NCI-H2081 (cell line): ENCODE measurements around the gene TRIM27.
"Not testable (repeated sequence)": the region's sequence is repeated elsewhere in the genome, so short reads cannot be mapped to it uniquely, and the experiment has no call there.

Experiments
- DNase-seq, 2 experiments: peaks; one replicate each; lab custom pipeline; 2025; lab: John Stamatoyannopoulos, UW

The TRIM27 gene

DNA sequence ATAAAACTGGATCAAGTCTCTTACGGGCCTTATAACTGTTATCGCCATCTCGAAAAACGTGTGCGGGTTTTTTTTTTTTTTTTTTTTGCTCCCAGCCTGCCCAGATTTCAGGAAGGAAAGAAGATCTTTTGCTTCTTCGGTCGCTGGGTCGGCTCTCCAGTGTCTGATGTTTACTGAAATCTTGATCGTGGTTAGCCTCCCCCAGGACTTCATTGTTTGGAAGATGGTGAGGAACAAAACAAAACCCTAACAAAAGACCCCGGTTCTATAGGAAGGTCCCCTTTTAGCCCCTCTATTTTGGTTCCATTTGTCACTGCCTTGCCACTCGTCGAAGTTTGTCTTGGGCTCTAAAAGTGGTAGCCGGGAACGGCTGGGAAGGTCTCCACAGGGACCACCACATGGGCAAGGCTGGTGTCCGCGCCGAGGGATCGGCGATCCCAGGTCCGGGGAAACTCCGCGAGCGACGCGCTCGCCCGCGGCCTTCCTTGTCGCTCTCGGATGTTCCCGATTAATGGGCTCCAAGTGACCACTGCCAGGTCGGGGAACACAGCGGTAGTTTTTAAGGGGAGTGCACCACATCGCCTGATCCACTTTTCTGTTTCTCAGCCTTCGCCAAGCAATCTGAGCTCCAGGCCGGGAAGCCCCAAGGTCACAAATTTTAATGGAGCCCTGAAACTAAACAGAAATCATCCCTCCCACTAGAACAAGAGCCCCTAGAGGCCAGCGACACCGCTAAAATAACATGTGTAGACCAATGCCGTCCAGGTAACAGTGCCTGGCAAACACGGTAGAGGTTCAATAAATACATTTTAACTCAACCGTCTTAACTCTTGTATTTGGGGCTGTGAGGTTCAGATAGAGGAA, 27.0 kb downstream of the TRIM27 start:
- peak; percentile 30 to 67 for DNase-seq

DNA sequence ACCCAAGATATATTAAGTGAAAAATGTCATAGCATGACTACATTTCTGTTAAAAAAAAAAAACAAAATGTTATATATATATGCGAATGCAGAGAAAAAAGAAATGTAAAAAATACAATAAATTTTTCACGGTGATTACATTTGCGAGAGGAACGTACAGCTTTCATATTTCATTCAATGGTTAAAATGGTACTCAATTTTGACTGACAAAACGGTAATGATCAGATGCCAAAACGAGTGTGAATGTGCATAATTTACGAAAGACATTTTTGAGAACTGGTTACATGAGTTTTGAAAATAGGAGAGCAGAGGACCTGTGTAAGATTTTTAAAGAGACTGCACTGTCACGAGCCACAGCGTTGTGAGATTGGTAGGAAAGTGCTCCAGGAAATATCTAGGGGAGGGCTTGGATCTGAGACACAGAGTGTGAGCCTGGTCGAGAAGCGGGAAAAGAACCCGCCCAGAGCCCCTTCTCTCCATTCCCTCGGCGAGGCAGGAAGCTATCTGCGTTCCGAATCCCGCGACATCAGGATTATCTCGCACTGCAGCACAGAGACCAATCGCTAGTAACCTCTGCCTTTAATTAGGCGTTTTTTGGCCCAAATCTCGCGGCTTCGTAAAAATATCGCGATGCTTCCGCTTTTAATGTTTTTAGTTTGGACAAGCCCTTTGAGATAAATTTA, 28.5 kb downstream of the TRIM27 start:
- peak; percentile 93 to 97 for DNase-seq

- no peak for DNase-seq
These were observed 30.5 kb downstream of the TRIM27 start for GRCh38 chr6:28893172-28893799.

DNA sequence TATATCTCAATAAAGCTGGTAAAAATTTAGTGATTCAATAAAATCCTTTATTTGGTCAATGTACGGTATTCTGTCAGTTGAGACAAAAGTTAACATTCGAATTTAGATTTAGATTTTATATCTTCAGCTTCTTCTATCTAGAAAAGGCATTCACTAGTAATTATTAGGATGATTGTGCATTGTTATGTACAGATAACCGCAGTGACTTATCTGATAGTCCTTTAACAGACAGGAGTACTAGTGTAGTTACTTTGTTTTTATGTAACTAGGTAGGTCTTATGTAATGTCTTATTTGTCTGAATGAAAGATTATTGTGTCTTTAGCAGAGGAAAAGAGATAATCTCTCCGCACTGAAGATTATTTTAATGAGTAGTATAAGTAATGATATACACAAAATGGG, 31.3 kb downstream of the TRIM27 start:
- DNase-seq: no peak

DNA sequence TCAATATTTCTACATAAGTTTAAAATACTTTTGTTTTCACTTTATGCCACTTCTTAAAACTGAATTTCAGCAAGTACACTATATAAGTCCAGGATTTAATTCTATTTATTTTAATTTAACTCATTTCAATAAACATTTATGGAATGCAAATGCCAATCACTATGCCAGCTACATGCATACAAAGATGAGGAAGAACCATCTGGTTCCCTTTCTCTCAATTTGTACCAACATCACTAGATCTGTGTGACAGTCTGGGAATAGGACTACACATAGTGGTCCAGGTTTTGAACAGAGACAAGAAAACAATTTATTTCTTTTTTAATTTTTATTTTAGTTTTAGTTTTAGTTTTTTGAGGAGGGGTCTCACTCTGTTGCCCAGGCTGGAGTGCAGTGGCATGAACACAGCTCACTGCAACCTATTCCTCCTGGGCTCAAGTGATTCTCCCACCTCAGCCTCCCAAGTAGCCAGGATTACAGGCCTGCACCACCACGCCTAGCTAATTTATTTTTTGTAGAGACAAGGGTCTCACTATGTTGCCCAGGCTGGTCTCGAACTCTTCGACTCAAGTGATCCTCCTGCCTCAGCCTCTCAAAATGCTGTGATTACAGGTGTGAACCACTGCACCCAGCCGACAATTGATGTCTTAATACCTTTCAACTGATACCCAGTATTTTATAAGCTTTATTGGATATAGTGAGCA, 35.8 kb downstream of the TRIM27 start:
- DNase-seq: no peak

GRCh38 chr6:28886079-28886439, 37.7 kb downstream of the TRIM27 start:
- no peak for DNase-seq

DNA sequence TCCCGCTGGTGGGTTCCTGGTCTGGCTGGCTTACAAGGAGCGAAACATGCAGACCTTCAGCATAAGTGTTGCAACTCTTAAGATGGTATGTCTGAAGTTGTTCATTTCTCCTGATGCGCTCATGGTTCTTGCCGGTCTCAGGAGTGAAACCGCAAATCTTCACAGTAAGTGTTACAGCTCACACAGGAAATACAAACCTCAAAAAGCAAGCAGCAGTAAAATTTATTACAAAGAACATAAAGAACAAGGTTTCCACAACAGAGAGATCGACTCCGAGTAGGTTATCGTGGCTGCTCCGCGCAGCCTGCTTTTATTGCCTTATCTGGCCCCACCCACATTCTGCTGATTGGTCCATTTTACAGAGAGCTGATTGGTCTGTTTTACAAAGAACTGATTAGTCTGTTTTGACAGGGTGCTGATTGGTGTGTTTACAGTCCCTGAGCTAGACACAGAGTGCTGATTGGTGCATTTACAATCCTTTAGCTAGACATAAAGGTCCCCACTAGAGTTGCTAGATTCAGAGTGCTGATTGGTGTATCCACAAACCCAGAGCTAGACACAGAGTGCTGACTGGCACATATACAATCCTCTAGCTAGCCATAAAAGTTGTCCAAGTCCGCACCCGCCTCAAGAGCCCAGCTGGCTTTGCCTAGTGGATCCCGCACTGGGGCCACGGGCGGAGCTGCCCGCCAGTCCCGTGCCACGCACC, 39.2 kb downstream of the TRIM27 start:
- no peak for DNase-seq

GRCh38 chr6:28880894-28881780, 42.6 kb downstream of the TRIM27 start:
- peak; percentile 76 to 80 for DNase-seq

DNA sequence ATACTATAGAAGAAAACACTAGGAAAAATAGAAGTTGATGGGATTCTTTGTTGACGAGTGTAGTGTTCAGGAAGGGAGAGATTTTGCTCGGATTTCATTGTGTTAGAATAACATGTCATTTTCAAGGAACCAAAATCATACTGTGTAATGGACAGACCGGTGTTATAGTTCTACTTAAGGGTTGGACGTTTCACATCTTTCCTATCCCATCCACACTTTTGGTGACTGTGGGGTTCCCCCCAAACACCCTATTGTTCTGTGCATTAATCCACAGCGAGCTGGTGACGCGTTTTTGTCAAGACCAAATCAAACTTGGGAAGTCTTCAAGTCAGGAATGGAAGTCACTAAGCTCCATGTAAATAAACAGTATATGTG, 43.3 kb downstream of the TRIM27 start:
- DNase-seq: no peak

GRCh38 chr6:28876710-28877109, 47.1 kb downstream of the TRIM27 start:
- DNase-seq: no peak

DNA sequence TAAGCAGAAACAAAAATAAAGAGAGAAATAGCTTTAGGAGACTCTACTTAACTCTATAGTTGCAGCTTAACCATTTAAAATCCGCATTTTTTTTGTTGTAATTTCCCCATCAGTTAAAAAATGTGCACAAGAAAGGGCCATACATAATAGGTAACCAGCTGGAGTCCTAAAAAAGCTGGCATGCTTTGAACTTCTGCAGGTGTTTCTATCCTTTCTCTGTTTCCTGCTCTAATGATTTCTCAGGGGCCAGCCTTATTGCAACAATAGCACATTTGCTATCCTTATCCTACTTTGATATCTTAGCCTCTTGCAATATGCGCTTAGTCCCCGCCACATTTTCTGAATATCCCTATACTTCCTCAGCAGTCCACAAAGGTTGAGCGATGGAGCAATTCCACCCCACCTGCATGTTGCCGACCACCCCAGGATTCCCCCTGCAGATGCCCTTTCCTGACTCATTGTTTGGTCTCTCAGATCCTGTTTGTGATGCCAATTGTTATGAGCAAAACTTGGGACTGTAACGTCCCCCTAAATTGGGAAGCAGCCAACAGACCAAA, 48.5 kb downstream of the TRIM27 start:
- DNase-seq: no peak

- DNase-seq: not testable (repeated sequence)
These were observed 51.5 kb downstream of the TRIM27 start for GRCh38 chr6:28872157-28872817.

DNA sequence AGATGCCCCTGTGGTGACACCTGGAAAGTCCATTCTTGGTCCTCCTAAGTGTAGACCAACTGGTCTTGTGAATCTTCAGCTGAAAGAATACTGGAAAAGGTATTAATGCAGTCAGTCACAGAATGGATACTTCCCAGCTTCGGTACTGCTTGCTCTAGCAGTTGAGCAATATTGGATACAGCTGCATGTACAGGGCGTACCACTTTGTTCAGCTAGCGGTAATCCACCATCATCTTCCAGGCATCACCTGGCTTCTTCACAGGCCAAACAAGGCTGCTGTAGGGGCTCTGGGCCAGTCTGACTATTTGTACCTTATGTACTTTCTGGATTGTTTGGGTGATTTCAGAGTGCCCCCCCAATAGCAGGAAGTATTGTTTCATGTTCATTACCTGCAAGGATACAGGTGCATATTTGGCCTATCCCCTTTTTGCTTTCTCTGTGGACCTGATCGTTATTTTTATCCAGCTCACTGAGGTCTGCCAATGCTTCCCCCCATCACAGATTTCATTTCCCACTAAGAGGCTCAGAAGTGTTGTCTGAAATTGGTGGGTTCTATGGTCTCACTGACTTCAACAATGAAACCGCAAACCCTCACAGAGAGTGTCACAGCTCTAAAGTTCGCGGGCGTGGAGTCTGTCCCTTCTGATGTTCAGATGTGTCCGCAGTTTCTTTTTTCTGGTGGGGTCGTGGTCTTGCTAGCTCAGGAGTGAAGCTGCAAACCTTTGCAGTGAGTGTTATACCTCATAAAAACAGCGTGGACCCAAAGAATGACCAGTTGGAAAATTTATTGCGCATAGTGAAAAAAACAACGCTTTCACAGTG, 52.2 kb downstream of the TRIM27 start:
- no peak for DNase-seq

- no peak for DNase-seq
These were observed 54.9 kb downstream of the TRIM27 start for GRCh38 chr6:28868873-28869272.

GRCh38 chr6:28867086-28867409, 56.7 kb downstream of the TRIM27 start:
- no peak for DNase-seq

- DNase-seq: peak; percentile 44 to 60
These were observed 57.3 kb downstream of the TRIM27 start for GRCh38 chr6:28866205-28867085.

GRCh38 chr6:28865401-28866204, 58.2 kb downstream of the TRIM27 start:
- DNase-seq: peak; percentile 8 to 38
